Activated naive CD8-positive, alpha-beta T cell (primary cell): ENCODE data around the gene CCNY.

Experiments used
- H3K27ac Mint-ChIP-seq: one replicate; pipeline ENCODE4 v1.8.0; 2021; ENCODE audit warnings: mixed read lengths
- H3K27me3 Mint-ChIP-seq: one replicate; pipeline ENCODE4 v1.8.0; 2021; ENCODE audit warnings: mixed read lengths
- H3K36me3 Mint-ChIP-seq: one replicate; pipeline ENCODE4 v1.8.0; 2021; ENCODE audit warnings: mixed read lengths
- H3K4me1 Mint-ChIP-seq: one replicate; pipeline ENCODE4 v1.8.0; 2021; ENCODE audit warnings: low read depth, mixed read lengths
- H3K4me3 Mint-ChIP-seq: one replicate; pipeline ENCODE4 v1.8.0; 2021; ENCODE audit warnings: mild to moderate bottlenecking, mixed read lengths
- H3K9me3 Mint-ChIP-seq: one replicate; pipeline ENCODE4 v1.8.0; 2021; ENCODE audit warnings: low read depth, mixed read lengths

Gene CCNY

GRCh38 chr10:35607475-35608327, 271.4 kb downstream of the CCNY start:
- Mint-ChIP-seq H3K4me3 (peak overlapping the region; percentile 78), H3K27me3 (peaks cover 25% of the 10 kb centered on the region), H3K36me3 (no peaks in the 10 kb centered on the region), H3K27ac (no peak overlapping the region), H3K9me3 (peaks cover 5% of the 10 kb centered on the region), H3K4me1 (peaks cover 4% of the 10 kb centered on the region)

- H3K4me1 Mint-ChIP-seq = peaks cover 4% of the 10 kb centered on the region
- no peak overlapping the region for H3K27ac Mint-ChIP-seq
- H3K4me3 Mint-ChIP-seq = no peak overlapping the region
- H3K36me3 Mint-ChIP-seq = no peaks in the 10 kb centered on the region
- H3K9me3 Mint-ChIP-seq = peaks cover 5% of the 10 kb centered on the region
- peaks cover 25% of the 10 kb centered on the region for H3K27me3 Mint-ChIP-seq
Measured at GRCh38 chr10:35608328-35608672, 272.0 kb downstream of the CCNY start.

GRCh38 chr10:35611750-35612149, 275.4 kb downstream of the CCNY start:
- H3K4me1 Mint-ChIP-seq = peaks cover 4% of the 10 kb centered on the region
- no peak overlapping the region for H3K27ac Mint-ChIP-seq
- no peak overlapping the region for H3K4me3 Mint-ChIP-seq
- H3K9me3 Mint-ChIP-seq = peaks cover 5% of the 10 kb centered on the region
- H3K27me3 Mint-ChIP-seq = peaks cover 22% of the 10 kb centered on the region
- H3K36me3 Mint-ChIP-seq = no peaks in the 10 kb centered on the region

GRCh38 chr10:35612385-35613106, 276.2 kb downstream of the CCNY start:
- Mint-ChIP-seq H3K9me3 (peaks cover 5% of the 10 kb centered on the region), H3K27ac (no peak overlapping the region), H3K4me1 (no peaks in the 10 kb centered on the region), H3K27me3 (peaks cover 18% of the 10 kb centered on the region), H3K36me3 (no peaks in the 10 kb centered on the region), H3K4me3 (no peak overlapping the region)

- Mint-ChIP-seq H3K9me3 (peaks cover 5% of the 10 kb centered on the region), H3K4me3 (no peak overlapping the region), H3K27ac (no peak overlapping the region), H3K36me3 (no peaks in the 10 kb centered on the region), H3K27me3 (peaks cover 18% of the 10 kb centered on the region), H3K4me1 (no peaks in the 10 kb centered on the region)
Measured at GRCh38 chr10:35613107-35613440, 276.8 kb downstream of the CCNY start.

- Mint-ChIP-seq H3K27me3 (peaks cover 19% of the 10 kb centered on the region), H3K4me3 (no peak overlapping the region), H3K27ac (no peak overlapping the region), H3K9me3 (peaks cover 5% of the 10 kb centered on the region), H3K4me1 (no peaks in the 10 kb centered on the region), H3K36me3 (no peaks in the 10 kb centered on the region)
Measured at GRCh38 chr10:35613597-35614226, 277.4 kb downstream of the CCNY start.

GRCh38 chr10:35614312-35614711, 278.0 kb downstream of the CCNY start:
- no peak overlapping the region for H3K4me3 Mint-ChIP-seq
- H3K27me3 Mint-ChIP-seq = peaks cover 21% of the 10 kb centered on the region
- H3K9me3 Mint-ChIP-seq = peaks cover 5% of the 10 kb centered on the region
- H3K36me3 Mint-ChIP-seq = peaks cover 2% of the 10 kb centered on the region
- H3K4me1 Mint-ChIP-seq = no peaks in the 10 kb centered on the region
- H3K27ac Mint-ChIP-seq = no peak overlapping the region
